HTR-8/SVneo (cell line): Measurements from ENCODE around the gene EIF3L.
"Not testable (repeated sequence)": the region's sequence is repeated elsewhere in the genome, so short reads cannot be mapped to it uniquely, and the experiment has no call there.

Experiments used
- DNase-seq: peaks from one replicate; pipeline ENCODE4 v3.0.0; 2011; ENCODE audit warnings: low spot score, mixed read lengths; ENCODE audit not compliant: insufficient read length
- FAIRE-seq: peaks from 2 replicates; lab custom pipeline; 2011; peaks lifted over from hg19 to GRCh38; lab: Jason Lieb, UNC

Gene EIF3L

GRCh38 chr22:37849089-37849751 lies at the start of gene EIF3L:
Gene EIF3L, plus strand, starts transcription at chr22:37849419. Its CDS starts 31 bp downstream, at chr22:37849450.
- no peak for FAIRE-seq
- peak; percentile 88 for DNase-seq

- not testable (repeated sequence) for FAIRE-seq, DNase-seq
Measured at GRCh38 chr22:37799979-37800378, 49.2 kb upstream of the EIF3L start.

GRCh38 chr22:37801946-37802309 lies 47.3 kb upstream of the EIF3L start:
- FAIRE-seq = no peak
- DNase-seq = no peak

GRCh38 chr22:37802310-37803194 lies 46.7 kb upstream of the EIF3L start:
- DNase-seq = no peak
- peak; percentile 9 for FAIRE-seq

GRCh38 chr22:37803195-37803638 lies 46.0 kb upstream of the EIF3L start:
- FAIRE-seq = no peak
- no peak for DNase-seq

- no peak for FAIRE-seq
Measured at GRCh38 chr22:37803639-37804351, 45.4 kb upstream of the EIF3L start.

GRCh38 chr22:37804352-37804880 lies 44.8 kb upstream of the EIF3L start:
- no peak for FAIRE-seq

More at GRCh38 chr22:37803639-37804351, 45.4 kb upstream of the EIF3L start:
- no peak for DNase-seq

GRCh38 chr22:37804881-37805809 lies 44.1 kb upstream of the EIF3L start:
- FAIRE-seq = no peak

More at GRCh38 chr22:37804352-37804880, 44.8 kb upstream of the EIF3L start:
- no peak for DNase-seq

GRCh38 chr22:37805810-37806277 lies 43.4 kb upstream of the EIF3L start:
- FAIRE-seq = no peak

More at GRCh38 chr22:37804881-37805809, 44.1 kb upstream of the EIF3L start:
- DNase-seq = peak; percentile 62

GRCh38 chr22:37806409-37807333 lies 42.5 kb upstream of the EIF3L start:
- DNase-seq = no peak

More at GRCh38 chr22:37805810-37806277, 43.4 kb upstream of the EIF3L start:
- DNase-seq = no peak

GRCh38 chr22:37807410-37808293 lies 41.6 kb upstream of the EIF3L start, which contains the start of gene GCAT:
Gene GCAT, plus strand, starts transcription at chr22:37807934. Its CDS starts 34 bp downstream, at chr22:37807968.
- DNase-seq (peak; percentile 91), FAIRE-seq (peak; percentile 77)

More at GRCh38 chr22:37806409-37807333, 42.5 kb upstream of the EIF3L start:
- no peak for FAIRE-seq

- no peak for FAIRE-seq
- no peak for DNase-seq
Measured at GRCh38 chr22:37808294-37808657, 40.9 kb upstream of the EIF3L start.

- DNase-seq = no peak
- no peak for FAIRE-seq
Measured at GRCh38 chr22:37809672-37810333, 39.4 kb upstream of the EIF3L start.

GRCh38 chr22:37811867-37812266 lies 37.4 kb upstream of the EIF3L start:
- DNase-seq (no peak), FAIRE-seq (no peak)

- FAIRE-seq (no peak), DNase-seq (no peak)
Measured at GRCh38 chr22:37812869-37813678, 36.1 kb upstream of the EIF3L start.

- DNase-seq (no peak), FAIRE-seq (no peak)
Measured at GRCh38 chr22:37815593-37815992, 33.6 kb upstream of the EIF3L start.
